ENCODE results near the gene RPA1. TPM values are rescaled to one million over a fixed set of nuclear protein-coding genes. Genes with fewer than 3 reads are reported as not detected.
"Not testable (repeated sequence)": the region's sequence is repeated elsewhere in the genome, so short reads cannot be mapped to it uniquely, and the experiment has no call there.

RPA1 gene
- polyA plus RNA-seq, 1 experiment = 67.9 TPM

DNA sequence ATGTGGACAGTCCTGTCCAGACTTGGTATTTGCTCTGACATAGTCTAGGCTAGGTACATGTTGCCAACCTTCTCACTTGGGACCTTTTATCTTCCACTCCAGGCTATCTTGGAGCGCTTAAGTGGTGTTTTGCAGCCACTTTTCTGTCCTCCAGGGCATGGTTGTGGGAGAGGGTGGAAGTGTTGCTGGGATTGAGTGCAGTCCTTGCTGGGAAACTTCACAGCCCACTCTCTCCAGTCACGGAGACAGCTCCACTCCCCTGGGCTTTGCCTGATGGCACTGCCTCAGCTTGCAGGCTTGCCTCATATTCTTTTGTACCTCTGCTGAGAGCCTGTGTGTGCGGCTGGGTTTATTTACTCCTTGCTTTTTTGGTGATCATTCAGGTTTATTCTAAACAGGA, 17.4 kb downstream of the RPA1 start:
- DNase-seq (ENCODE audit: low read depth) = no peak
- CTCF ChIA-PET = no interaction called here
- Histone ChIP-seq H3K36me3 (ENCODE audit: control insufficient read depth, insufficient read depth, low read length) (peaks cover 8% of the 10 kb centered on the region), H3K4me3 (ENCODE audit: low read depth, low read length) (no peak overlapping the region), H3K27me3 (ENCODE audit: control insufficient read depth, insufficient read depth, low read length) (no peaks in the 10 kb centered on the region)
- TF ChIP-seq, protein P1, sequence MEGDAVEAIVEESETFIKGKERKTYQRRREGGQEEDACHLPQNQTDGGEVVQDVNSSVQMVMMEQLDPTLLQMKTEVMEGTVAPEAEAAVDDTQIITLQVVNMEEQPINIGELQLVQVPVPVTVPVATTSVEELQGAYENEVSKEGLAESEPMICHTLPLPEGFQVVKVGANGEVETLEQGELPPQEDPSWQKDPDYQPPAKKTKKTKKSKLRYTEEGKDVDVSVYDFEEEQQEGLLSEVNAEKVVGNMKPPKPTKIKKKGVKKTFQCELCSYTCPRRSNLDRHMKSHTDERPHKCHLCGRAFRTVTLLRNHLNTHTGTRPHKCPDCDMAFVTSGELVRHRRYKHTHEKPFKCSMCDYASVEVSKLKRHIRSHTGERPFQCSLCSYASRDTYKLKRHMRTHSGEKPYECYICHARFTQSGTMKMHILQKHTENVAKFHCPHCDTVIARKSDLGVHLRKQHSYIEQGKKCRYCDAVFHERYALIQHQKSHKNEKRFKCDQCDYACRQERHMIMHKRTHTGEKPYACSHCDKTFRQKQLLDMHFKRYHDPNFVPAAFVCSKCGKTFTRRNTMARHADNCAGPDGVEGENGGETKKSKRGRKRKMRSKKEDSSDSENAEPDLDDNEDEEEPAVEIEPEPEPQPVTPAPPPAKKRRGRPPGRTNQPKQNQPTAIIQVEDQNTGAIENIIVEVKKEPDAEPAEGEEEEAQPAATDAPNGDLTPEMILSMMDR (IDR thresholded peaks at IDR 0.05; ENCODE audit: insufficient read depth, low read depth, low read length) = no peak
- POLR2A ChIA-PET = no interaction called here

DNA sequence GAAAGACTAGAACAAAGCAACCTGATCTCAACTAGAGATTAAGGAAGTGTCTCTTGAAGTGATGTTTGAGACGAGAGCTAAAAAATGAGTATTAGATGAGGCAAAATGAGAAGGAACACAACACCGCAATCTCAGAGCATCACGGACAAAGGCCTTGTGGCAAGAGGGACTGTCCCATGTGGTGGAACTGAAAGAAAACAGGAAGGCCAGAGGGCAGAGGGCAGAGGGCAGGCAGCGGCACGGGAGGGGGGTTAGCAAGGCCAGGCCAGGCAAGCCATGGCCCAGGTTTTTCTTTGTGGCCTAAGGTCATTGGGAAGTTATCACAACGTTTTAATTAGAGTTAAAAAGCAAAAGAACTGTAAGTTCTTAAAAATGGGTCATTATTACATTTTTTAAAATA, 22.5 kb downstream of the RPA1 start:
- POLR2A ChIA-PET = no interaction called here

DNA sequence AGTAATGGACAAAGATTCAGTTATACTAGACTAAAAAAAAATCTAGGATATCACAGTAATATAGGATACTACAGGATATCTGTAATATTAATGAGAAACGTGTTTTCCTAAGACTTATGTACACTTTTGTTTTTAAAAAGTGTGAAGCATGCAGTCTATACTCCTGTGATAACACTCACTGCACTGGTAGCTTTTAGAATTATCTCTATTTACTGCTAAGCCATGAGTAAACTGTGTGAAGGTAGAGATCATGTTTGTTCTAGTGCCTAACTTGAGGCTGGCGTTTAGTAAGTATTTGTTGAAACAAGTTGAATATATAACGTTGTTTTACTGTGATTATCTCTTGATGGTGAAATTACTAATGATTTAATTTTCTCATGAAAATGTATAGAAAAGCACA, 23.9 kb downstream of the RPA1 start:
- TF ChIP-seq, protein P1 (IDR thresholded peaks at IDR 0.05; ENCODE audit: insufficient read depth, low read depth, low read length) = no peak
- ChIA-PET CTCF (no interaction called here), POLR2A (no interaction called here)
- Histone ChIP-seq H3K36me3 (ENCODE audit: control insufficient read depth, insufficient read depth, low read length) (peaks cover 4% of the 10 kb centered on the region; the same call in 1 of the 2 replicates), H3K4me3 (ENCODE audit: low read depth, low read length) (no peak overlapping the region), H3K27me3 (ENCODE audit: control insufficient read depth, insufficient read depth, low read length) (no peaks in the 10 kb centered on the region)
- no peak for DNase-seq (ENCODE audit: low read depth)

More for the DNA sequence above, 22.5 kb downstream of the RPA1 start:
- CTCF ChIA-PET = no interaction called here
- H3K27me3 ChIP-seq (ENCODE audit: control insufficient read depth, insufficient read depth, low read length) = no peaks in the 10 kb centered on the region
- TF ChIP-seq, protein P1 (IDR thresholded peaks at IDR 0.05; ENCODE audit: insufficient read depth, low read depth, low read length) = no peak
- peaks cover 3% of the 10 kb centered on the region for H3K36me3 ChIP-seq (ENCODE audit: control insufficient read depth, insufficient read depth, low read length)
- DNase-seq (ENCODE audit: low read depth) = no peak
- H3K4me3 ChIP-seq (ENCODE audit: low read depth, low read length) = no peak overlapping the region

DNA sequence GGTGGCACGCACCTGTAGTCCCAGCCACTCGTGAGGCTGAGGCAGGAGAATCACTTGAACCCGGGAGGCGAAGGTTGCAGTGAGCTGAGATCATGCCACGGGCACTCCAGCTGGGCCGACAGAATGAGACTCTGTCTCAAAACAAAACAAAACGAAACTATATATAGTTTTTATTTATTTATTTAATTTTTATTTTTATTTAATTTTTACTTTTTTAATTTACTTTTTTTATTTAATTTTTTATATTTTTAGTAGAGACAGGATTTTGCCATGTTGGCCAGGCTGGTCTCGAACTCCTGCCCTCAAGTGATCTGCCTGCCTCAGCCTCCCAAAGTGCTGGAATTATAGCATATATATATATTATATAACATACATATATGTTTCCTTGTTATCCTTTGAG, 26.7 kb downstream of the RPA1 start:
- H3K36me3 ChIP-seq (ENCODE audit: control insufficient read depth, insufficient read depth, low read length); DNase-seq (ENCODE audit: low read depth); H3K27me3 ChIP-seq (ENCODE audit: control insufficient read depth, insufficient read depth, low read length); H3K4me3 ChIP-seq (ENCODE audit: low read depth, low read length); POLR2A ChIA-PET: not testable (repeated sequence)
- CTCF ChIA-PET = interaction anchor here (0.9 to 1.7 kb wide), 2 partner anchors 9 to 18 kb away, joined by 3 to 4 read pairs; no protein-coding TSS in a partner anchor

DNA sequence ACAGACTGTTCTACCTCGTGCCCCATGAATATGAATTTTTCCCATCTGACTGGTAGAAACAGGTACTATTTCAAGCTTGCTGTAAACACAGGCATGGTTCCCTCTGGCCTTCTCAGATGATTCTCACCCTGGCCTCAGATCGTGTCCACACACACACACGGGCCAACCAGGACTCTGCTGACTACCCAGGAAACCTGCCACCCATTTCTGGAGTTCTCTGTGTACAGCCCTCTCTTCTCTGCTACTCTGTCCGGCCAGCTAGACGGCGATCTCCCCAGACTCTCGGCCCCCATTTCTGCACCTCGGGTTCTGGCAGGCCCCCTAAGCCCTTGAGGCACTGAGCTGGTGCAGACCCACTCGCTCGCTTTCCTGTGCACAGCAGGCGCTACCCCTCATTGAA, 31.2 kb downstream of the RPA1 start:
- Histone ChIP-seq H3K4me3 (ENCODE audit: low read depth, low read length) (no peak overlapping the region), H3K36me3 (ENCODE audit: control insufficient read depth, insufficient read depth, low read length) (peaks cover 3% of the 10 kb centered on the region), H3K27me3 (ENCODE audit: control insufficient read depth, insufficient read depth, low read length) (no peaks in the 10 kb centered on the region)
- ChIA-PET POLR2A (no interaction called here), CTCF (interaction anchor here (0.6 to 1.3 kb wide), 3 partner anchors 18 to 683 kb away, joined by 3 read pairs; no protein-coding TSS in a partner anchor)
- TF ChIP-seq, protein P1 (IDR thresholded peaks at IDR 0.05; ENCODE audit: insufficient read depth, low read depth, low read length) = no peak
- DNase-seq (ENCODE audit: low read depth) = no peak

DNA sequence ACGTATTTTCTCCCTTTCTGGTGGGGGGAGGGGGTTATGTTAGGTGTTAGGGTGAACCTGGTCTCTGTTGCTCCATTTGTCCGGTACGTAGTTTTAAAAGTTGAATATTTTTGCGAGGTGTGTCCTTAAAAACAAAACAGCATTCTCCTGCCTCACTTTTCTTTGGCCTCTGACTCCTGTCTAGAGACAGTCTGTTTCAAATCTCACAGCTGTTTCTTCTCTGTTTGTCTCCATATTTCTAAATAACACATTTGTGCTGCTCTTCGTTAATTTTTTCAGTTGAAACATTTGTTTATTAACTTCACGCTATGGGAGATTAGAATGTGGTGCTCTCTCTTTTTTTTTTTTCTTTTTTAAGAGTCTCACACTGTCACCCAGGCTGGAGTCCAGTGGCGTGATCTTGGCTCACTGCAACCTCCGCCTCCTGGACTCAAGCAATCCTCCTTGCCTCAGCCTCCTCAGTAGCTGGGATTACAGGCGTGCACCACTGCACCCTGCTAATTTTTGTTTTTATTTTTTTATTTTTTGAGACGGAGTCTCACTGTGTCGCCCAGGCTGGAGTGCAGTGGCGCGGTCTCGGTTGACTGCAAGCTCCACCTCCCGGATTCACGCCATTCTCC, 31.7 kb downstream of the RPA1 start:
- ChIA-PET POLR2A (no interaction called here), CTCF (interaction anchor here (0.6 to 1.3 kb wide), 2 partner anchors 18 to 192 kb away, joined by 3 read pairs; no protein-coding TSS in a partner anchor)
- H3K27me3 ChIP-seq (ENCODE audit: control insufficient read depth, insufficient read depth, low read length) = no peaks in the 10 kb centered on the region
- peaks cover 3% of the 10 kb centered on the region for H3K36me3 ChIP-seq (ENCODE audit: control insufficient read depth, insufficient read depth, low read length)
- no peak overlapping the region for H3K4me3 ChIP-seq (ENCODE audit: low read depth, low read length)
- TF ChIP-seq, protein P1 (IDR thresholded peaks at IDR 0.05; ENCODE audit: insufficient read depth, low read depth, low read length) = no peak
- no peak for DNase-seq (ENCODE audit: low read depth)

Data from BJ (cell line).